CD4-positive, alpha-beta memory T cell (primary cell): ENCODE results near the gene CYB5D1. TPM values are rescaled to one million over a fixed set of nuclear protein-coding genes. Genes with fewer than 3 reads are reported as not detected.

Experiments used
- CTCF ChIA-PET: fragments of 350-600 bp; sonication (Branson Sonifier 250); formaldehyde crosslinking; loops from one replicate; lab custom pipeline; 2021; ENCODE audit warnings: inconsistent platforms; ENCODE audit not compliant: partially characterized antibody; lab: Charles Lee
- POLR2A ChIA-PET: fragments of 350-600 bp; sonication (Branson Sonifier 250); formaldehyde crosslinking; loops from one replicate; lab custom pipeline; 2021; ENCODE audit not compliant: partially characterized antibody; lab: Charles Lee
- DNase-seq, 5 donors: peaks; one replicate each; pipeline versions ENCODE4 v3.0.0 to v3.0.0-alpha.2; 2020 to 2022; ENCODE audit warnings: mixed read lengths in 1 of 5
- H3K27ac ChIP-seq: one replicate; pipeline ENCODE4 v1.7.0; 2013; ENCODE audit warnings: low read depth, low read length
- H3K27me3 ChIP-seq: 2 replicates; pipeline ENCODE4 v1.7.0; 2013; ENCODE audit warnings: mild to moderate bottlenecking, low read length, moderate library complexity; ENCODE audit not compliant: insufficient read depth
- H3K36me3 ChIP-seq: 2 replicates; pipeline ENCODE4 v1.7.0; 2013; ENCODE audit warnings: mild to moderate bottlenecking, low read length, moderate library complexity; ENCODE audit not compliant: insufficient read depth
- H3K4me1 ChIP-seq: 2 replicates; pipeline ENCODE4 v1.7.0; 2013; ENCODE audit warnings: mild to moderate bottlenecking, low read length, moderate library complexity; ENCODE audit not compliant: insufficient read depth
- H3K4me3 ChIP-seq, 2 donors: one replicate each; pipeline ENCODE4 v1.7.0; 2013; ENCODE audit warnings: low read length in 2 of 2, mild to moderate bottlenecking in 1 of 2
- H3K9me3 ChIP-seq, 2 donors: one replicate each; pipeline ENCODE4 v1.7.0; 2013; ENCODE audit warnings: low read length in 2 of 2, control low read depth in 1 of 2; ENCODE audit not compliant: control insufficient read depth in 1 of 2
- H3K27ac Mint-ChIP-seq, 7 donors: one replicate each; pipeline ENCODE4 v1.8.0; 2020 to 2021; ENCODE audit warnings: mixed read lengths in 7 of 7, mild to moderate bottlenecking in 6 of 7, inconsistent platforms in 3 of 7, moderate library complexity in 3 of 7
- H3K27me3 Mint-ChIP-seq, 2 donors: one replicate each; pipeline ENCODE4 v1.8.0; 2020 to 2021; ENCODE audit warnings: mixed read lengths in 2 of 2
- H3K36me3 Mint-ChIP-seq, 2 donors: one replicate each; pipeline ENCODE4 v1.8.0; 2020 to 2021; ENCODE audit warnings: mixed read lengths in 2 of 2, inconsistent platforms in 1 of 2, mild to moderate bottlenecking in 1 of 2
- H3K4me1 Mint-ChIP-seq, 4 donors: one replicate each; pipeline ENCODE4 v1.8.0; 2020 to 2021; ENCODE audit warnings: mixed read lengths in 4 of 4, mild to moderate bottlenecking in 1 of 4
- H3K4me3 Mint-ChIP-seq, 8 donors: one replicate each; pipeline ENCODE4 v1.8.0; 2020 to 2021; ENCODE audit warnings: mixed read lengths in 8 of 8, mild to moderate bottlenecking in 7 of 8, moderate library complexity in 6 of 8, inconsistent platforms in 3 of 8
- H3K9me3 Mint-ChIP-seq, 8 donors: one replicate each; pipeline ENCODE4 v1.8.0; 2020 to 2021; ENCODE audit warnings: mixed read lengths in 8 of 8, mild to moderate bottlenecking in 5 of 8, inconsistent platforms in 3 of 8, moderate library complexity in 1 of 8
- intact Hi-C: fragments of 100-400 bp; cut with micrococcal nuclease; formaldehyde crosslinking; loops from one replicate; pipeline ENCODE4 v1.15.1; 2023
- polyA plus RNA-seq, 2 donors: library from polyadenylated mRNA; unstranded; fragments of 300-500 nt; fragmentation: Illumina TruSeq; gene quantifications; one replicate each; pipeline ENCODE4 v1.2.3, GENCODE V29; 2021
- total RNA-seq, 2 experiments: library from RNA; stranded (reverse); gene quantifications; one replicate each; pipeline ENCODE4 v1.2.3, GENCODE V29; 2021

Gene CYB5D1
- total and polyA plus RNA-seq, 4 experiments from 2014 or later: 5.1 to 11.4 (median 6.9) TPM

GRCh38 chr17:7817643-7817964 lies 40.2 kb upstream of the CYB5D1 start:
- H3K4me3 Mint-ChIP-seq: no peak overlapping the region
- Histone ChIP-seq H3K4me1 (no peaks in the 10 kb centered on the region), H3K27me3 (no peaks in the 10 kb centered on the region), H3K9me3 (no peaks in the 10 kb centered on the region), H3K4me3 (no peak overlapping the region), H3K36me3 (no peaks in the 10 kb centered on the region), H3K27ac (no peak overlapping the region)
- no peak overlapping the region for H3K27ac Mint-ChIP-seq
- ChIA-PET CTCF (interaction anchor here (1.4 to 2.2 kb wide), 2 partner anchors 16 to 224 kb away, joined by 3 to 5 read pairs; partner anchors contain the start of gene KDM6B), POLR2A (no interaction called here)
- no peaks in the 10 kb centered on the region for H3K4me1 Mint-ChIP-seq
- intact Hi-C loops: no loop called here
- H3K27me3 Mint-ChIP-seq: no peaks in the 10 kb centered on the region
- no peak for DNase-seq
- H3K36me3 Mint-ChIP-seq: no peaks in the 10 kb centered on the region
- no peaks in the 10 kb centered on the region for H3K9me3 Mint-ChIP-seq

GRCh38 chr17:7818026-7818425 lies 39.8 kb upstream of the CYB5D1 start:
- Histone ChIP-seq H3K4me1 (no peaks in the 10 kb centered on the region), H3K4me3 (no peak overlapping the region), H3K9me3 (no peaks in the 10 kb centered on the region), H3K27me3 (no peaks in the 10 kb centered on the region), H3K27ac (no peak overlapping the region), H3K36me3 (no peaks in the 10 kb centered on the region)
- no peaks in the 10 kb centered on the region for H3K27me3 Mint-ChIP-seq
- H3K27ac Mint-ChIP-seq: no peak overlapping the region
- H3K36me3 Mint-ChIP-seq: no peaks in the 10 kb centered on the region
- POLR2A ChIA-PET: no interaction called here
- CTCF ChIA-PET: interaction anchor here (1.1 to 2.3 kb wide), 4 partner anchors 8 to 223 kb away, joined by 3 to 12 read pairs (median 4); no protein-coding TSS in a partner anchor
- no peaks in the 10 kb centered on the region for H3K4me1 Mint-ChIP-seq
- no peak for DNase-seq
- no peaks in the 10 kb centered on the region for H3K9me3 Mint-ChIP-seq
- intact Hi-C loops: no loop called here
- H3K4me3 Mint-ChIP-seq: no peak overlapping the region

- ChIA-PET POLR2A (no interaction called here), CTCF (interaction anchor here (1.1 to 2.3 kb wide), 5 partner anchors 9 to 222 kb away, joined by 3 to 12 read pairs (median 4); no protein-coding TSS in a partner anchor)
- no peak for DNase-seq
- no peaks in the 10 kb centered on the region for H3K4me1 ChIP-seq
- no peaks in the 10 kb centered on the region for H3K9me3 ChIP-seq
- Mint-ChIP-seq H3K27me3 (no peaks in the 10 kb centered on the region), H3K4me3 (no peak overlapping the region), H3K27ac (no peak overlapping the region), H3K4me1 (no peaks in the 10 kb centered on the region), H3K9me3 (no peaks in the 10 kb centered on the region), H3K36me3 (no peaks in the 10 kb centered on the region)
- H3K36me3 ChIP-seq: no peaks in the 10 kb centered on the region
- H3K4me3 ChIP-seq: no peak overlapping the region
- H3K27me3 ChIP-seq: no peaks in the 10 kb centered on the region
- intact Hi-C loops: no loop called here
- H3K27ac ChIP-seq: no peak overlapping the region
Measured at GRCh38 chr17:7818746-7819645, 38.8 kb upstream of the CYB5D1 start.

GRCh38 chr17:7820231-7820630 lies 37.6 kb upstream of the CYB5D1 start:
- DNase-seq: no peak
- H3K4me1 Mint-ChIP-seq: peaks cover 0 to 1% (median 0%) of the 10 kb centered on the region in 4 donors
- H3K36me3 Mint-ChIP-seq: no peaks in the 10 kb centered on the region
- no peaks in the 10 kb centered on the region for H3K4me1 ChIP-seq
- intact Hi-C loops: no loop called here
- H3K36me3 ChIP-seq: no peaks in the 10 kb centered on the region
- H3K9me3 Mint-ChIP-seq: no peaks in the 10 kb centered on the region
- H3K4me3 ChIP-seq: no peak overlapping the region
- ChIA-PET CTCF (interaction anchor here (1.1 to 2.3 kb wide), 4 partner anchors 13 to 170 kb away, joined by 3 to 12 read pairs (median 4); no protein-coding TSS in a partner anchor), POLR2A (interaction anchor here (1.2 kb wide), 1 partner anchor 37 kb away, joined by 4 read pairs; the partner anchor contains the start of genes CYB5D1 and NAA38)
- no peak overlapping the region for H3K27ac ChIP-seq
- H3K9me3 ChIP-seq: no peaks in the 10 kb centered on the region
- H3K4me3 Mint-ChIP-seq: no peak overlapping the region
- H3K27ac Mint-ChIP-seq: peak overlapping the region in 1 of 7 donors; percentile 7
- no peaks in the 10 kb centered on the region for H3K27me3 ChIP-seq
- no peaks in the 10 kb centered on the region for H3K27me3 Mint-ChIP-seq

GRCh38 chr17:7822126-7822525 lies 35.7 kb upstream of the CYB5D1 start:
- POLR2A ChIA-PET: interaction anchor here (1.6 to 2.0 kb wide), 2 partner anchors 28 to 35 kb away, joined by 5 to 6 read pairs; partner anchors contain the start of gene NAA38
- Mint-ChIP-seq H3K4me1 (peaks cover 0 to 3% (median 0%) of the 10 kb centered on the region in 4 donors), H3K27ac (no peak overlapping the region)

GRCh38 chr17:7823581-7824001 lies 34.2 kb upstream of the CYB5D1 start:
- no peak overlapping the region for H3K4me3 Mint-ChIP-seq
- Histone ChIP-seq H3K4me3 (no peak overlapping the region), H3K9me3 (no peaks in the 10 kb centered on the region), H3K4me1 (no peaks in the 10 kb centered on the region), H3K27ac (no peak overlapping the region), H3K36me3 (no peaks in the 10 kb centered on the region), H3K27me3 (no peaks in the 10 kb centered on the region)
- POLR2A ChIA-PET: interaction anchor here (1.0 to 1.6 kb wide), 2 partner anchors 11 to 34 kb away, joined by 3 to 6 read pairs; partner anchors contain the start of gene NAA38
- CTCF ChIA-PET: interaction anchor here (0.6 to 1.6 kb wide), 22 partner anchors 8 to 507 kb away, joined by 3 to 8 read pairs (median 4); no protein-coding TSS in a partner anchor
- intact Hi-C loops: no loop called here
- H3K27ac Mint-ChIP-seq: peak overlapping the region in 1 of 7 donors; percentile 23
- H3K36me3 Mint-ChIP-seq: no peaks in the 10 kb centered on the region
- no peak for DNase-seq
- H3K4me1 Mint-ChIP-seq: peaks cover 0 to 3% (median 0%) of the 10 kb centered on the region in 4 donors
- H3K27me3 Mint-ChIP-seq: no peaks in the 10 kb centered on the region
- H3K9me3 Mint-ChIP-seq: no peaks in the 10 kb centered on the region

More at GRCh38 chr17:7822126-7822525, 35.7 kb upstream of the CYB5D1 start:
- Histone ChIP-seq H3K27me3 (no peaks in the 10 kb centered on the region), H3K36me3 (no peaks in the 10 kb centered on the region), H3K27ac (no peak overlapping the region), H3K9me3 (no peaks in the 10 kb centered on the region), H3K4me3 (no peak overlapping the region), H3K4me1 (no peaks in the 10 kb centered on the region)
- no peaks in the 10 kb centered on the region for H3K27me3 Mint-ChIP-seq
- no peak overlapping the region for H3K4me3 Mint-ChIP-seq
- no peaks in the 10 kb centered on the region for H3K36me3 Mint-ChIP-seq
- intact Hi-C loops: loop anchor here (1.0 kb wide), 6 partner anchors 12 to 235 kb away; partner anchors contain the start of gene KDM6B
- DNase-seq: no peak
- CTCF ChIA-PET: interaction anchor here (0.6 to 1.9 kb wide), 5 partner anchors 20 to 168 kb away, joined by 4 to 10 read pairs (median 4); no protein-coding TSS in a partner anchor
- H3K9me3 Mint-ChIP-seq: no peaks in the 10 kb centered on the region
